GM12878 (cell line): ENCODE results near the gene AFAP1. TPM values are rescaled to one million over a fixed set of nuclear protein-coding genes. Genes with fewer than 3 reads are reported as not detected.

Source experiments
- ATAC-seq: fragments of 200-7000 bp; cut with Tn5 transposase; 3 replicates; pipeline ENCODE4 v1.9.1; 2020; ENCODE audit warnings: mild to moderate bottlenecking, moderate library complexity
- BruUV-seq: library from RNA; stranded (reverse); fragments of 400-500 nt; replicated peaks from 2 replicates; lab custom pipeline; 2021; lab: Mats Ljungman, UMichigan
- CTCF ChIA-PET: fragments of 300-600 bp; sonication (Branson Sonifier 250); formaldehyde crosslinking; extraction: SDS; loops from one replicate; lab custom pipeline; 2021; ENCODE audit warnings: inconsistent platforms; lab: Yijun Ruan, JAX
- POLR2A ChIA-PET: fragments of 350-600 bp; formaldehyde crosslinking; extraction: SDS; loops from one replicate; lab custom pipeline; 2021; ENCODE audit warnings: inconsistent platforms; lab: Charles Lee
- RAD21 ChIA-PET: fragments of 300-600 bp; sonication (Branson Sonifier 250); formaldehyde crosslinking; loops from one replicate; lab custom pipeline; 2023; ENCODE audit warnings: antibody characterized with exemption; ENCODE audit not compliant: unreplicated experiment; lab: Charles Lee
- SMC1A ChIA-PET: fragments of 300-600 bp; sonication (Branson Sonifier 250); formaldehyde crosslinking; loops from one replicate; lab custom pipeline; 2023; ENCODE audit not compliant: unreplicated experiment, uncharacterized antibody; lab: Charles Lee
- DNase-seq: peaks from one replicate; pipeline ENCODE4 v3.0.0-alpha.2; 2011; ENCODE audit warnings: low read depth, low spot score
- FAIRE-seq: peaks from 3 replicates; lab custom pipeline; 2011; peaks lifted over from hg19 to GRCh38; lab: Jason Lieb, UNC
- H2AFZ ChIP-seq: 2 replicates; pipeline ENCODE4 v1.6.0; 2011; ENCODE audit warnings: low read depth, low read length, control low read depth; ENCODE audit not compliant: control insufficient read depth
- H3K27ac ChIP-seq: 2 replicates; pipeline ENCODE4 v1.5.1; 2011; ENCODE audit warnings: control low read depth; ENCODE audit not compliant: control insufficient read depth, insufficient read depth
- H3K27me3 ChIP-seq, 2 experiments: replicated peaks in 1 of 2; 2 replicates each; pipeline versions ENCODE4 v1.6.0 to v1.6.1; 2011; ENCODE audit warnings: low read length in 1 of 2; ENCODE audit not compliant: control insufficient read depth in 2 of 2, insufficient read depth in 2 of 2
- H3K36me3 ChIP-seq, 2 experiments: 2 replicates each; pipeline ENCODE4 v1.5.1; 2011; ENCODE audit warnings: low read length in 1 of 2; ENCODE audit not compliant: control insufficient read depth in 2 of 2, insufficient read depth in 2 of 2
- H3K4me1 ChIP-seq: 2 replicates; pipeline ENCODE4 v1.6.1; 2011; ENCODE audit warnings: mild to moderate bottlenecking, low read length, moderate library complexity, mixed read lengths; ENCODE audit not compliant: control insufficient read depth, insufficient read depth
- H3K4me2 ChIP-seq: 2 replicates; pipeline ENCODE4 v1.6.0; 2011; ENCODE audit warnings: control low read depth; ENCODE audit not compliant: control insufficient read depth, insufficient read depth
- H3K4me3 ChIP-seq: fragments of 200-600 bp; sonication (generic); 2 replicates; pipeline ENCODE4 v1.5.1; 2016
- H3K79me2 ChIP-seq: 2 replicates; pipeline ENCODE4 v1.6.0; 2011; ENCODE audit warnings: low read length; ENCODE audit not compliant: control insufficient read depth, insufficient read depth
- H3K9ac ChIP-seq: 2 replicates; pipeline ENCODE4 v1.8.0; 2011; ENCODE audit warnings: low read length, control low read depth, mixed read lengths; ENCODE audit not compliant: control insufficient read depth, insufficient read depth
- H3K9me3 ChIP-seq: replicated peaks from 3 replicates; pipeline ENCODE4 v1.5.1; 2011; ENCODE audit warnings: mild to moderate bottlenecking, low read length; ENCODE audit not compliant: control insufficient read depth, insufficient read depth
- H4K20me1 ChIP-seq: 2 replicates; pipeline ENCODE4 v1.6.0; 2011; ENCODE audit not compliant: control insufficient read depth, insufficient read depth
- BCLAF1 ChIP-seq: fragments of 450-650 bp; IDR thresholded peaks from 2 replicates; pipeline ENCODE4 v1.6.1; 2017; ENCODE audit warnings: antibody characterized with exemption, mild to moderate bottlenecking, moderate library complexity
- CTCF ChIP-seq, 3 experiments: IDR thresholded peaks in 2 of 3; conservative IDR thresholded peaks in 1 of 3; 2 replicates each; pipeline ENCODE4 v1.5.1; 2011; ENCODE audit warnings: low read depth in 3 of 3, low read length in 3 of 3, mild to moderate bottlenecking in 3 of 3, control low read depth in 2 of 3, moderate library complexity in 2 of 3, inconsistent platforms in 1 of 3, mixed read lengths in 1 of 3; ENCODE audit not compliant: control insufficient read depth in 2 of 3, insufficient read depth in 1 of 3; ENCODE audit errors: extremely low read depth in 1 of 3
- CUX1 ChIP-seq: IDR thresholded peaks from 2 replicates; pipeline ENCODE4 v1.6.1; 2012; ENCODE audit warnings: improper control_type of control experiment, low read depth, low read length; ENCODE audit not compliant: insufficient replicate concordance
- E4F1 ChIP-seq: fragments of 450-650 bp; IDR thresholded peaks from 2 replicates; pipeline ENCODE4 v1.6.1; 2018; ENCODE audit warnings: borderline replicate concordance, mild to moderate bottlenecking; ENCODE audit not compliant: partially characterized antibody
- ESRRA ChIP-seq: IDR thresholded peaks from 2 replicates; pipeline ENCODE4 v1.6.1; 2012; ENCODE audit warnings: mild to moderate bottlenecking, low read length, improper control_type of control experiment
- KAT2A ChIP-seq: conservative IDR thresholded peaks from 2 replicates; pipeline ENCODE4 v1.6.1; 2011; ENCODE audit warnings: low read depth, low read length; ENCODE audit not compliant: control insufficient read depth
- NFIC ChIP-seq: IDR thresholded peaks from 2 replicates; pipeline ENCODE4 v1.6.1; 2012; ENCODE audit warnings: low read depth, mild to moderate bottlenecking, inconsistent platforms, low read length, moderate library complexity
- TCF3 ChIP-seq: IDR thresholded peaks from 2 replicates; pipeline ENCODE4 v1.6.1; 2012; ENCODE audit warnings: low read depth, mild to moderate bottlenecking, low read length, borderline replicate concordance; ENCODE audit not compliant: insufficient read depth
- ZNF24 ChIP-seq: fragments of 450-650 bp; IDR thresholded peaks from 2 replicates; pipeline ENCODE4 v1.6.1; 2017; ENCODE audit warnings: antibody characterized with exemption, mild to moderate bottlenecking
- WGBS: methylation state at CpG from one replicate; pipeline ENCODE4 v1.1.6; 2016; ENCODE audit warnings: low lambda C conversion rate; ENCODE audit not compliant: insufficient replicate concordance, insufficient coverage; ENCODE audit errors: missing lambda C conversion rate; 5-methylcytosine and 5-hydroxymethylcytosine counted together
- in situ Hi-C: fragments of 300-500 bp; cut with MboI; formaldehyde crosslinking; loops from 9 replicates; pipeline ENCODE4 v1.14.3; 2018; ENCODE audit warnings: mixed read lengths
- intact Hi-C: fragments of 100-400 bp; cut with micrococcal nuclease; formaldehyde crosslinking; loops from one replicate; pipeline ENCODE4 v1.14.2; 2022; ENCODE audit not compliant: unreplicated experiment
- polyA plus RNA-seq, 11 experiments: library from polyadenylated mRNA; depleted of rRNA in 4 of 11; unstranded in 6 of 11; stranded (reverse) in 5 of 11; fragments of >200 nt; fragmentation: Nextera tagmentation in 4 of 11; fragmentation: Illumina TruSeq in 1 of 11; extraction: Ambion mirVana in 4 of 11; extraction: Trizol in 1 of 11; gene quantifications; 1 replicate in 1 of 11; 2 replicates in 10 of 11; pipeline versions ENCODE4 v1.2.1 to v1.2.3, GENCODE V29; 2011 to 2016; ENCODE audit warnings: inconsistent platforms in 2 of 11, missing spikeins in 2 of 11, low read depth in 1 of 11
- total RNA-seq, 4 experiments: library from RNA; depleted of rRNA in 3 of 4; stranded (reverse); fragments of >200 nt in 3 of 4; fragmentation: Illumina TruSeq in 1 of 4; extraction: Trizol in 1 of 4; gene quantifications; 2 replicates each; pipeline versions ENCODE4 v1.2.1 to v1.2.3, GENCODE V29; 2013 to 2021

AFAP1 gene
- total and polyA plus RNA-seq, 10 of the 15 experiments (the other 5 are each of a cell fraction or from before 2014, with no cell fraction given), result 0.02 to 0.23 (median 0.09) TPM; not detected in 1

DNA sequence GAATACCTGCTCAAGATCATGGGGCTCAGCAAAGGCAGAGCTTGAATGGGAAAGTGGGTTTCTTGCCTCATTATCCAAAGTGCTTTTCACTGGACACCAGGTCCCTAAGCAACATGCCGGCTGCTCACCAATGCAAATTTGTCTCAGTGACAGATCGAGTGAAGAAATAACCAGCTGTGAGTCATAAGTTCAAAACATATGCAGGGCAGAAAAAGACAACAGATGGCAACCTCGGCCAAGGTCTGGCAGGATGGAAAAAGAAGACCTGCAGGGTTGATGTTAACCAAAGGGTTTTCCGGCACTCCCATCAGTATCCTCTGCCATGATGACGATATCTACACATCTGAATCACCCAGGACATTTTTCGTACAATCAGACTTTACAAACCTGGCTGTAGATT lies 124.1 kb downstream of the AFAP1 start:
- POLR2A ChIA-PET, result no interaction called here
- no peak for FAIRE-seq
- intact Hi-C loops, result no loop called here

More for the DNA sequence above, 124.1 kb downstream of the AFAP1 start:
- SMC1A ChIA-PET, result no interaction called here
- H4K20me1 ChIP-seq, result no peaks in the 10 kb centered on the region
- H3K27me3 ChIP-seq, result peaks cover 0 to 2% of the 10 kb centered on the region in 2 experiments; a peak in 3 of 4 replicates
- no peaks in the 10 kb centered on the region for H3K36me3 ChIP-seq
- no peak overlapping the region for H3K4me2 ChIP-seq
- no peak for TF ChIP-seq BCLAF1
- TF ChIP-seq NFIC, result no peak
- TF ChIP-seq CTCF (IDR thresholded peaks at IDR 0.05 in 2 of 3, conservative IDR thresholded peaks at IDR 0.05 in 1 of 3; ENCODE audit: control insufficient read depth in 2 of 3, extremely low read depth in 1 of 3, insufficient read depth in 1 of 3, low read depth in 3 of 3, low read length in 3 of 3), result no peak
- no peak for TF ChIP-seq KAT2A
- TF ChIP-seq E4F1, result no peak
- no peak for TF ChIP-seq CUX1
- TF ChIP-seq ESRRA, result no peak
- no peak for TF ChIP-seq TCF3
- no peak for TF ChIP-seq ZNF24
- no peak for DNase-seq
- CTCF ChIA-PET, result interaction anchor here (1.0 to 1.1 kb wide), 2 partner anchors 10 to 13 kb away, joined by 3 to 4 read pairs; no protein-coding TSS in a partner anchor
- no TSS peak for BruUV-seq
- no peak overlapping the region for H3K27ac ChIP-seq
- no peak overlapping the region for H2AFZ ChIP-seq
- no peak overlapping the region for H3K9ac ChIP-seq
- H3K9me3 ChIP-seq, result no peaks in the 10 kb centered on the region
- WGBS, result 31% methylated on average over 6 of the region's 6 CpGs
- in situ Hi-C loops, result no loop called here
- no peaks in the 10 kb centered on the region for H3K79me2 ChIP-seq
- RAD21 ChIA-PET, result no interaction called here
- H3K4me3 ChIP-seq, result no peak overlapping the region
- no peak for ATAC-seq
- no peaks in the 10 kb centered on the region for H3K4me1 ChIP-seq
